ENCODE measurements around the gene FCRL6. TPM values are rescaled to one million over a fixed set of nuclear protein-coding genes. Genes with fewer than 3 reads are reported as not detected.

The FCRL6 gene
- total and polyA plus RNA-seq, 2 of the 13 experiments (the other 11 are each of a cell fraction or from before 2014, with no cell fraction given), result not detected

GRCh38 chr1:159847231-159847630 lies 45.1 kb downstream of the FCRL6 start:
- ChIA-PET POLR2A (no interaction called here), CTCF (ENCODE audit: low intra/inter-chr PET ratio, low total read pairs) (no interaction called here)
- H3K4me3 ChIP-seq (replicated peaks in 1 of 3; ENCODE audit: insufficient read depth in 1 of 3, low read depth in 2 of 3, low read length in 3 of 3), result no peak overlapping the region
- H3K4me2 ChIP-seq (ENCODE audit: low read depth, low read length), result no peak overlapping the region
- DNase-seq (ENCODE audit: low spot score) (no peak), ATAC-seq (no peak), FAIRE-seq (no peak)
- H3K36me3 ChIP-seq (replicated peaks in 1 of 2; ENCODE audit: control insufficient read depth in 1 of 2, insufficient read depth in 2 of 2, low read length in 2 of 2), result no peaks in the 10 kb centered on the region
- H3K9me3 ChIP-seq (ENCODE audit: low read length), result no peaks in the 10 kb centered on the region
- peaks cover 0 to 6% of the 10 kb centered on the region in 2 experiments; a peak in 1 of 5 replicates for H3K27me3 ChIP-seq (ENCODE audit: control insufficient read depth in 1 of 2, insufficient read depth in 2 of 2, low read length in 2 of 2)
- H3K9ac ChIP-seq (ENCODE audit: insufficient read depth, low read depth, low read length), result no peak overlapping the region
- in situ Hi-C loops (cut with HindIII; ENCODE audit: extremely low pct_ligation_motif_present, low pct_unique_long_range_greater_than_20kb) (no loop called here), intact Hi-C loops (cut with micrococcal nuclease; ENCODE audit: unreplicated experiment) (no loop called here)
- no peaks in the 10 kb centered on the region for H3K79me2 ChIP-seq (ENCODE audit: insufficient read depth, low read length)
- TF ChIP-seq ZBTB39 (CRISPR knock-in tag; IDR thresholded peaks at IDR 0.05) (no peak), ZNF512 (CRISPR knock-in tag; IDR thresholded peaks at IDR 0.05) (no peak), ZNF431 (CRISPR knock-in tag; IDR thresholded peaks at IDR 0.05; ENCODE audit: borderline replicate concordance, low read depth) (no peak)
- H4K20me1 ChIP-seq (ENCODE audit: insufficient read depth, low read length), result no peaks in the 10 kb centered on the region
- no CpG with 5 or more reads among the region's 4 CpGs for WGBS (ENCODE audit: low lambda C conversion rate)
- BruUV-seq (replicated peaks), result no TSS peak
- H3K27ac ChIP-seq (ENCODE audit: extremely low read length, insufficient read depth, low read length), result no peak overlapping the region
- no peak overlapping the region for H2AFZ ChIP-seq (ENCODE audit: low read length)
- H3K4me1 ChIP-seq (ENCODE audit: insufficient read depth, low read length), result peaks cover 8% of the 10 kb centered on the region; the same call in 1 of the 2 replicates

- ChIA-PET POLR2A (no interaction called here), CTCF (ENCODE audit: low intra/inter-chr PET ratio, low total read pairs) (no interaction called here)
- FAIRE-seq (no peak), ATAC-seq (no peak), DNase-seq (ENCODE audit: low spot score) (no peak)
- Histone ChIP-seq H3K4me3 (replicated peaks in 1 of 3; ENCODE audit: insufficient read depth in 1 of 3, low read depth in 2 of 3, low read length in 3 of 3) (no peak overlapping the region), H3K36me3 (replicated peaks in 1 of 2; ENCODE audit: control insufficient read depth in 1 of 2, insufficient read depth in 2 of 2, low read length in 2 of 2) (no peaks in the 10 kb centered on the region), H3K9ac (ENCODE audit: insufficient read depth, low read depth, low read length) (no peak overlapping the region), H3K27ac (ENCODE audit: extremely low read length, insufficient read depth, low read length) (no peak overlapping the region), H3K27me3 (ENCODE audit: control insufficient read depth in 1 of 2, insufficient read depth in 2 of 2, low read length in 2 of 2) (peaks cover 0 to 10% of the 10 kb centered on the region in 2 experiments; a peak in 2 of 5 replicates), H3K79me2 (ENCODE audit: insufficient read depth, low read length) (no peaks in the 10 kb centered on the region), H3K4me2 (ENCODE audit: low read depth, low read length) (no peak overlapping the region), H4K20me1 (ENCODE audit: insufficient read depth, low read length) (no peaks in the 10 kb centered on the region), H3K4me1 (ENCODE audit: insufficient read depth, low read length) (peaks cover 8% of the 10 kb centered on the region; the same call in 1 of the 2 replicates), H3K9me3 (ENCODE audit: low read length) (no peaks in the 10 kb centered on the region), H2AFZ (ENCODE audit: low read length) (no peak overlapping the region)
- TF ChIP-seq HOXA3 (CRISPR knock-in tag; IDR thresholded peaks at IDR 0.05) (no peak), ZNF317 (CRISPR knock-in tag; IDR thresholded peaks at IDR 0.05) (no peak), SRSF9 (IDR thresholded peaks at IDR 0.05; ENCODE audit: borderline replicate concordance, insufficient read depth, low read depth, low read length, poor library complexity, severe bottlenecking) (no peak)
- intact Hi-C loops (cut with micrococcal nuclease; ENCODE audit: unreplicated experiment) (no loop called here), in situ Hi-C loops (cut with HindIII; ENCODE audit: extremely low pct_ligation_motif_present, low pct_unique_long_range_greater_than_20kb) (no loop called here)
- WGBS (ENCODE audit: low lambda C conversion rate), result 36% methylated on average over 3 of the region's 3 CpGs
- BruUV-seq (replicated peaks), result no TSS peak
Measured at GRCh38 chr1:159848326-159848725, 46.2 kb downstream of the FCRL6 start.

All from HepG2 (cell line).